ENCODE results near the gene DGCR8. TPM values are rescaled to one million over a fixed set of nuclear protein-coding genes. Genes with fewer than 3 reads are reported as not detected.
A peak's percentile ranks its signal among the peaks of the same experiment; 100 is the strongest.

DGCR8 gene
- total RNA-seq, 1 donor from 2014 or later: 32.5 TPM

- H3K27ac Mint-ChIP-seq (ENCODE audit: unreplicated experiment): peak overlapping the region; percentile 59
- H3K4me3 Mint-ChIP-seq (ENCODE audit: unreplicated experiment): no peak overlapping the region
- no peak for DNase-seq (ENCODE audit: low spot score)
- no peaks in the 10 kb centered on the region for H3K9me3 Mint-ChIP-seq (ENCODE audit: low read depth)
- H3K36me3 Mint-ChIP-seq (ENCODE audit: low read depth): peaks cover 13% of the 10 kb centered on the region
- no peaks in the 10 kb centered on the region for H3K27me3 Mint-ChIP-seq (ENCODE audit: low read depth)
- no peak for TF ChIP-seq CTCF (IDR thresholded peaks at IDR 0.05)
- peaks cover 7% of the 10 kb centered on the region for H3K4me1 Mint-ChIP-seq (ENCODE audit: low read depth)
Measured at GRCh38 chr22:20127869-20128618, 48.0 kb downstream of the DGCR8 start.

- Mint-ChIP-seq H3K27ac (ENCODE audit: unreplicated experiment) (peak overlapping the region; percentile 17), H3K4me3 (ENCODE audit: unreplicated experiment) (no peak overlapping the region), H3K9me3 (ENCODE audit: low read depth) (no peaks in the 10 kb centered on the region), H3K4me1 (ENCODE audit: low read depth) (peaks cover 12% of the 10 kb centered on the region), H3K27me3 (ENCODE audit: low read depth) (no peaks in the 10 kb centered on the region), H3K36me3 (ENCODE audit: low read depth) (peaks cover 13% of the 10 kb centered on the region)
- TF ChIP-seq CTCF (IDR thresholded peaks at IDR 0.05): no peak
- no peak for DNase-seq (ENCODE audit: low spot score)
Measured at GRCh38 chr22:20128619-20128901, 48.5 kb downstream of the DGCR8 start.

GRCh38 chr22:20128902-20129746 is 49.1 kb downstream of the DGCR8 start:
- peak; percentile 64 for TF ChIP-seq CTCF (IDR thresholded peaks at IDR 0.05)
- H3K4me3 Mint-ChIP-seq (ENCODE audit: unreplicated experiment): no peak overlapping the region
- H3K27me3 Mint-ChIP-seq (ENCODE audit: low read depth): no peaks in the 10 kb centered on the region
- peaks cover 12% of the 10 kb centered on the region for H3K36me3 Mint-ChIP-seq (ENCODE audit: low read depth)
- peak overlapping the region; percentile 49 for H3K27ac Mint-ChIP-seq (ENCODE audit: unreplicated experiment)
- no peaks in the 10 kb centered on the region for H3K9me3 Mint-ChIP-seq (ENCODE audit: low read depth)
- peaks cover 16% of the 10 kb centered on the region for H3K4me1 Mint-ChIP-seq (ENCODE audit: low read depth)
- DNase-seq (ENCODE audit: low spot score): no peak

GRCh38 chr22:20129747-20130014 is 49.6 kb downstream of the DGCR8 start:
- Mint-ChIP-seq H3K36me3 (ENCODE audit: low read depth) (peaks cover 12% of the 10 kb centered on the region), H3K4me1 (ENCODE audit: low read depth) (peaks cover 22% of the 10 kb centered on the region)

GRCh38 chr22:20130319-20130718 is 50.3 kb downstream of the DGCR8 start:
- H3K27me3 Mint-ChIP-seq (ENCODE audit: low read depth): no peaks in the 10 kb centered on the region
- H3K36me3 Mint-ChIP-seq (ENCODE audit: low read depth): peaks cover 12% of the 10 kb centered on the region

More at GRCh38 chr22:20129747-20130014, 49.6 kb downstream of the DGCR8 start:
- no peak for TF ChIP-seq CTCF (IDR thresholded peaks at IDR 0.05)
- no peak for DNase-seq (ENCODE audit: low spot score)
- peak overlapping the region; percentile 49 for H3K27ac Mint-ChIP-seq (ENCODE audit: unreplicated experiment)
- no peaks in the 10 kb centered on the region for H3K9me3 Mint-ChIP-seq (ENCODE audit: low read depth)
- no peaks in the 10 kb centered on the region for H3K27me3 Mint-ChIP-seq (ENCODE audit: low read depth)
- no peak overlapping the region for H3K4me3 Mint-ChIP-seq (ENCODE audit: unreplicated experiment)

More at GRCh38 chr22:20130319-20130718, 50.3 kb downstream of the DGCR8 start:
- Mint-ChIP-seq H3K4me3 (ENCODE audit: unreplicated experiment) (no peak overlapping the region), H3K9me3 (ENCODE audit: low read depth) (no peaks in the 10 kb centered on the region), H3K4me1 (ENCODE audit: low read depth) (peaks cover 26% of the 10 kb centered on the region), H3K27ac (ENCODE audit: unreplicated experiment) (no peak overlapping the region)
- TF ChIP-seq CTCF (IDR thresholded peaks at IDR 0.05): peak; percentile 14
- DNase-seq (ENCODE audit: low spot score): no peak
